Lower leg skin (tissue), 4 donors: Measurements from ENCODE around the gene PANK1. TPM values are rescaled to one million over a fixed set of nuclear protein-coding genes. Genes with fewer than 3 reads are reported as not detected.

Experiments used
- DNase-seq, 2 donors: peaks; one replicate each; pipeline ENCODE4 v3.0.0-alpha.2; 2019; ENCODE audit warnings: low spot score in 2 of 2
- H3K4me3 ChIP-seq: fragments of 200-600 bp; sonication (generic); 2 replicates; pipeline ENCODE4 v1.5.1; 2017; ENCODE audit warnings: mild to moderate bottlenecking, low read depth; ENCODE audit not compliant: poor library complexity, severe bottlenecking
- CTCF ChIP-seq, 3 donors: fragments of 450-650 bp; IDR thresholded peaks; one replicate each; pipeline ENCODE4 v1.5.1; 2016; ENCODE audit warnings: antibody characterized with exemption in 3 of 3, mild to moderate bottlenecking in 3 of 3, moderate library complexity in 2 of 3
- POLR2A ChIP-seq, 2 donors: fragments of 450-650 bp; IDR thresholded peaks; one replicate each; pipeline ENCODE4 v1.6.1; 2016 to 2017; ENCODE audit warnings: antibody characterized with exemption in 2 of 2, mild to moderate bottlenecking in 1 of 2, moderate library complexity in 1 of 2
- WGBS, 2 donors: methylation state at CpG; one replicate each; pipeline ENCODE4 v1.1.5; 2018; 5-methylcytosine and 5-hydroxymethylcytosine counted together
- intact Hi-C: fragments of 100-400 bp; cut with DNase I; formaldehyde crosslinking; loops from one replicate; pipeline ENCODE4 v1.15.0; 2023; ENCODE audit warnings: low total_unique reads
- total RNA-seq, 4 donors: library from RNA; depleted of rRNA; stranded (reverse); fragments of >200 nt; gene quantifications; one replicate each; pipeline ENCODE4 v1.1.0, GENCODE V29; 2016

PANK1 gene
- total RNA-seq, 4 donors from 2014 or later, result 10.8 to 36.3 (median 30.2) TPM

- no peak for DNase-seq
- 60 to 63% methylated on average over 5 of the region's 5 CpGs for WGBS, 2 donors
- intact Hi-C loops, result no loop called here
- no peak overlapping the region for H3K4me3 ChIP-seq
- TF ChIP-seq POLR2A (IDR thresholded peaks at IDR 0.05) (no peak), CTCF (IDR thresholded peaks at IDR 0.05) (no peak)
These were observed 38.8 kb upstream of the PANK1 start for GRCh38 chr10:89683883-89684282.

GRCh38 chr10:89679986-89680385 is 34.9 kb upstream of the PANK1 start:
- intact Hi-C loops, result no loop called here
- no peak for TF ChIP-seq POLR2A (IDR thresholded peaks at IDR 0.05)
- TF ChIP-seq CTCF (IDR thresholded peaks at IDR 0.05), result no peak
- no peak for DNase-seq
- H3K4me3 ChIP-seq, result no peak overlapping the region
- 83 to 92% methylated on average over 3 of the region's 3 CpGs for WGBS, 2 donors

- TF ChIP-seq CTCF (IDR thresholded peaks at IDR 0.05) (no peak), POLR2A (IDR thresholded peaks at IDR 0.05) (no peak)
- intact Hi-C loops, result no loop called here
- no peak overlapping the region for H3K4me3 ChIP-seq
- no peak for DNase-seq
These were observed 32.3 kb upstream of the PANK1 start for GRCh38 chr10:89677341-89677740.

- 73 to 74% methylated on average over 1 of the region's 1 CpG for WGBS, 2 donors
- intact Hi-C loops, result no loop called here
- H3K4me3 ChIP-seq, result no peak overlapping the region
These were observed 25.9 kb upstream of the PANK1 start for GRCh38 chr10:89670926-89671325.

GRCh38 chr10:89669985-89670384 is 24.9 kb upstream of the PANK1 start:
- no peak overlapping the region for H3K4me3 ChIP-seq
- intact Hi-C loops, result no loop called here

More at GRCh38 chr10:89670926-89671325, 25.9 kb upstream of the PANK1 start:
- TF ChIP-seq CTCF (IDR thresholded peaks at IDR 0.05), result no peak
- TF ChIP-seq POLR2A (IDR thresholded peaks at IDR 0.05), result no peak
- no peak for DNase-seq

More at GRCh38 chr10:89669985-89670384, 24.9 kb upstream of the PANK1 start:
- no peak for DNase-seq
- 80 to 93% methylated on average over 1 of the region's 1 CpG for WGBS, 2 donors
- TF ChIP-seq CTCF (IDR thresholded peaks at IDR 0.05) (no peak), POLR2A (IDR thresholded peaks at IDR 0.05) (no peak)
